Hematopoietic multipotent progenitor cell treated with erythropoietin and hydrocortisone succinate and interleukin-3 and kit ligand, for 6 days (in vitro differentiated cells): ENCODE measurements around the gene TEX35.
A peak's percentile ranks its signal among the peaks of the same experiment; 100 is the strongest.
"Not testable (repeated sequence)": the region's sequence is repeated elsewhere in the genome, so short reads cannot be mapped to it uniquely, and the experiment has no call there.

ENCODE experiments used
- DNase-seq: peaks from one replicate; pipeline ENCODE4 v3.0.0-alpha.2; 2015

TEX35 gene

DNA sequence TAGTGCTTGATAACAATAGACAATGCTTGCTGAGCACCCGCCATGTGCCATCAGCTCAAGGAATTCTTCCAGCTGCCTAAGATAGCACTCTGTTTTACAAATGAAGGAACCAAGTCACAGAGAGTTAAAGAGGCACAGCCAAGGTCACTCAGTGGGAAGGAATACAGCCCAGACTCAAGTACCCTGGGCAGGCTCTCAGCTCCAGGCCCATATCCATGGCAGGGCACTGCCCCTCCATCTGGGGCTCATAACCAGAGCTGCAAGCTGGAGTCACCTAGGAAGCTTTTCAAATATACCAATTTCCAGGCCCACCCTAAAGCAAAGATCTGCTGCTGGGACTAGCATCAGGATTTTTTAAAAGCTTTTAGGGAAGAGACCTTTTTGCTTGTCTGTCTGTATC is 17.8 kb upstream of the TEX35 start:
- no peak for DNase-seq

DNA sequence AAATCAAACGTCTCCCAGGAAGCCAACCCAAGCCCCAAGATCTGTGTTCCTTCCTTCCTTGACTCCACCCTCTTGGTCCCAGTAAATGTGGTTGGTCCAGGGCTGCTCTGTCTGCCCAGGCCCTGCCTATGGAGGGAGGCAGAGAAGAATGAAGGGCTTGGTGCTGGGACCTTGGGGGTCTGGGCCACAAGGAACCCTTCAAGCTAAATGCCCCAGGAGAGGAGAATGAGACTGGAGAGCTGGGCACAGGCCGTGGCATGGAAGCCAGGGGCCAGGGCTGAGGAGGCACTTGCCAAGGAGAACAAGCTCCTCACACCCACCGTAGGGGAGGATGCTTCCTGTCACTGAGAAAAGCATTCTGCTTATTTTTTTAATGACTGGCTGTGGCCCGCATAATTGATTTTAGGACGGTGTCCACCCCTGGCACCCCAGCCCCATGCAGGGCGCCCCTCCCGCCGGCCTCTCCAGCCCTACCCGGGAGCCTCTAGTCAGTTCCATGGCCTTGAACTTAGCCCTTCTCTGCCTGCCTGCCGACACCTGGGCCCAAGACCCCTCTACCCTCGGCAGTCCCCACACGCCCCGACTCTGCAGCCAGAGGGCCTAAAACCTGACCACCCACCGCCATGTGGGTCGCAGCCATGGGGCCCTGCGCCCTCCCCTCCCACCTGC is 17.0 kb upstream of the TEX35 start:
- no peak for DNase-seq

DNA sequence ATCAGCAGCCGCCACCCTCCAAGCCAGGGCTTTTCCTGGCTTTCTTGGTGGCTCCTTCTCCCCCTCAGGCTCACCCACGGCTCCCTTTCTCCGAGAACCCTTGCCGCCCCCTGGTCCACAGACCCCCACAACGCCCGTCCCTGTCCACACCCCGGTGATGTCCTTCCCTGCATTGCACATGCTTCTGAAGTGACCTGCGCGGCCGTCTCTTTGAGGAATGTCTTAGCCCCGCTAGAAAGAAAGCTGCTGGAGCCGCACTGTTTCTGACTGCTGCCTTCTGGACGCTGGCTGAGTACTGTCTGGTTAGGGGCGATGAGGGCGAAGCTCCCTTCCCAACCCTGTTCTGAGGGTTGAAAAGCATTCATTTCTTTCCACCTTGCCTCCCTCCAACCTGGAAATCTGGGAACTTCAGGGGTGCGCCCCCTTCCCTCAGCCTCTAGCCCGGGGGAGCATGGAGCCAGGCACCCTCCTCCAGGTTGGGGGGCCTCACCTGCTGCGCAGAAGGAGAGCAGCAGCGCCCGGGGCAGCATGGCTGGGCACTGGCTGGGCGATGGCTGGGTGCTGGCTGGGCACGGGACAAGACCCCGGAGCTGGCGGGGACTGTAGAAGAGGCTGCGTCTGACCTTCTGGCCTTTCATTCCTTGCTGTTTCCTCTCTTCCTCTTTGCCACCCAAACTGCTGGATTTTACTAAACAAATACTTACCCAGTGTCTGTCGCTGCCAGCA is 16.3 kb upstream of the TEX35 start, which contains the start of gene CLEC20A:
Gene CLEC20A (minus strand): TSS at position 555 of the 726 bp plus-strand sequence. CDS start 25 bp downstream, at position 530.
- no peak for DNase-seq

DNA sequence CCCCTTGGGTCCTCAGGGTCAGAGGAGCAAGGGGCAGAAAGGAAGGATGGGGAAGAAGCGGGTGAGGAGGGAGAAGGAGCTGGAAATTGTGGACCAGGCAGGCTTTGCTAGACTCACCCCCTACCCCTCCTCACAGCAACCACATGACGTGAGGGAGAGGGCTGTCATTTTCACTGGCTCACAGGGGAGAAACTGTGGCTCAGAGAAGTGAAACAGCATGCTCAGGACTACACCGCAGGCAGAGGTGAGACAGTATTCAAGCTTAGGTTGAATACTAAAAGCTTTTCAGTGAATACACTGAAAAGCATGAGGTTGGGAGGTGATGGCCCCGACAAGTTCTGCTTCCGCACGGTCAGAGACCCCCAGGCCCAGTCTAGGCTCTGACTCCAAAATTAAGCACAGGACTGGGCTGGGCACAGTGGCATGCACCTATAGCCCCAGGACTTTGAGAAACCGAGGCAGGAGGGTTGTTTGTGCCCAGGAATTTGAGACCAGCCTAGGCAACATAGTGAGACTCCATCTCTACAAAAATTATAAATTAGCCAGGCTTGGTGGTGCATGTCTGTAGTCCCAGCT is 14.9 kb upstream of the TEX35 start:
- no peak for DNase-seq

DNA sequence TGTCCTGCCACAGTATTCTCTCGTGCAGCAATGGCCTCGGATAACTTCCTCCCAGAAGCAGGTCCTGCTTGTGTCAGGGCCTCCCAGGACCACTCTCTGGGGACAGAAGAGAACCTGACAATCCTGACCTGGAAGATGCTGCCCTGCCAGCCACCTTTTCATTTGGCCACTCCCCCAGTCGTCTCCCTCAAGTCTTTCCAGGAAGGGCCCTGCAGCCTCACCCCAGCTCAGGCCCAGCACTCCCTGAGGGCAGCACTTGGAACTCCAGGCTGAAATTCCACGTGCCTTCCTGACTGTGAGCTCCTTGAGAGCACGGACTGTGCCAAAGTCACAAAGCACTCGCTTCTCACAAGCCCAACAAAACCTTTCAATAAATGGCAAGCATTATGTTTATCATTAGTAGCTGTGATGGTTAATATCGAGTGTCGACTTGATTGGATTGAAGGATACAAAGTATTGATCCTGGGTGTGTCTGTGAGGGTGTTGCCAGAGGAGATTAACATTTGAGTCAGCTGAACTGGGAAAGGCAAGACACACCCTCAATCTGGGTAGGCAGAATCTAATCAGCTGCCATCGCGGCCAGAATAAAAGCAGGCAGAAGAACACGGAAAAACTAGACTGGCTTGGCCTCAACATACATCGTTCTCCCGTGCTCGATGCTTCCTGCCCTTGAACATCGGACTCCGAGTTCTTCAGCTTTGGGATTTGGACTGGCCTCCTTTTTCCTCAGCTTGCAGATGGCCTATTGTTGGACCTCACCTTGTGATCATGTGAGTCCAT is 13.8 kb upstream of the TEX35 start:
- no peak for DNase-seq

DNA sequence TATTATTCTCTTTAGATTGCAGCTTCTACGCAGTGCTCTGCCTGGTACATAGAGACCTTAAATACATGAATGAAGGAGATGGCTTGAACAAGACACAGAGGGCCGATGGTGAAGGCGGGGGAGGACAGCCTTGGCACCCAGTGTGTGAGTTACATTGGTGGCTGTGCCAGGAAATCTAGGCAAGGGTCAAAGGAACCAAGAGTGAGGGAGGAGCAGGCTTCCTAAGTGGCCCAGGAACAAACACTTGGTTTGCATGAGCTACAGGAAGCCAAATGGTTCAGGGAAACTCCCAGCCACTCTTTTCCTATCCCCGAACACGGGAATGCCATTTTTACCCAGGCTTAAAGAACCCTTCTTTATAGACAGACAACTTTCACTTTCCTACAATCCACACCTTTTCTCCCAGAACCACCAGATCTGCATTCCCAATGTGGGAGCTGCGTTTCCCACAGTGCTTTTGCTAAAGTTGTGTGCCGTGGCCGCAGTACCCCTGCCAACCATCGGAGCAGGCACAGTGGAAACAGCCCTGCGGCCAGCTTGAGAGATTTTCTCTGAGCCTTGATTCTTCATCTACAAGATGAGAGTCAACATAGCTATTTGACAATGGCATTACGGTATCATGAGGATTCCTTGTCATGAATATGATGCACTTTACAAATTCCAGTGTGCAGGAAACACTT is 12.7 kb upstream of the TEX35 start:
- DNase-seq = no peak

DNA sequence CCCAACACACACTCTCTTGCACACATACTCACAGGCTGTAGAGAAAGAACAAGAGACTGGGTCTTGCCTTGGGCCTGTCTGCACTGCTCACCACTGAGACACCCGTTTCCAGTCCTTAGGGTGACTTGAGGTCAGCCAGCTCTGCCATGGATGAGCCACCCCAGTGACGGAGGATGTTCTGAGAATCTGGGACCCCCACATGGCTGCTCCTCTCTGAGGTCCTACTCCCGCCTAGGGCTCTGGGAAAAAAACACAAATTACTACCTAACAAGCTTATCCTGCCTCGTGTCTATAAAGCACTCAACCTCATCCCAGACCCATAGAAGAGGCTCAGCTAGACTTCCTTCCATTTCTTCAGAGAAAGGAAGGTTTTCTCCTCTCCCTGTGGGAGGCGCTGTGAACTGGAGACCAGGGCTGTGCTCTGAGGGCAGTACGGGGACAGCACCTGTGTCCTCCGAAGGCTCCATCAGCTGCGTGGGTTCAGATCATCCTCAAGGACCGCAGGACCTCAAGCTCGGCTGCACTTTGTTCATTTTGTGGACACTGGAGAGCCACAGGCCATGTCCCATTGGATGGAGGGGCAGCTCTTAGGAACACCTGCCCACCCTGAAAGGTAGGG is 11.9 kb upstream of the TEX35 start:
- no peak for DNase-seq

DNA sequence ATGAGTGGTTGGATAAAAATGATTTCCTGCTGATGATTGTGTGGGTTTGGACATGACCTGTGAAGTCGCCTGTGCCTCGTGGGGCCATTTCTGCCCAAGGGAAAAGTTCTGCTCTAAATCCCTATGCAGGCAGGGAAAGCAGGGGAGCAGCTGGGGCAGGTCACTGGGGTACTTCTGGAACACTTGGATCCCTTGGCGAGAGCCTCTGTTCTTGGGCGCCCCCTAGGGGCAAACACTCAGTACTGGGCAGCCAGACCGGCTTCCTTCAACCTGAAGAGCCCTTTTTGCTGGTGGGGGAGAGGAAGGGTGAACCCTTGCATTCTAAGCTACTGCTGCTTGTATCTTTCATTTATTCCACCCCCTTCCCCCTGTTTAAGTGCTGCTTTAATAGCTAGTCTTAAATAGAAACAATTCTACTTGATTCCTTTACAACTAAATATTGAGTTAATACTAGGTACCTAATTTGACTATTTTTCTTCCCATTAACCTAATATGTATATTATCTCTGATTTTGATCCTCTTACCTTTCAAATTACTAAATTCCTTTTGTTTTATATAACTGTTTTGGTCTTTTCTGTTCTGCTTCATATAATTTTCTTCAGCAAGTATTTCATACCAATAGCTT is 11.1 kb upstream of the TEX35 start:
- peak; percentile 82 for DNase-seq

DNA sequence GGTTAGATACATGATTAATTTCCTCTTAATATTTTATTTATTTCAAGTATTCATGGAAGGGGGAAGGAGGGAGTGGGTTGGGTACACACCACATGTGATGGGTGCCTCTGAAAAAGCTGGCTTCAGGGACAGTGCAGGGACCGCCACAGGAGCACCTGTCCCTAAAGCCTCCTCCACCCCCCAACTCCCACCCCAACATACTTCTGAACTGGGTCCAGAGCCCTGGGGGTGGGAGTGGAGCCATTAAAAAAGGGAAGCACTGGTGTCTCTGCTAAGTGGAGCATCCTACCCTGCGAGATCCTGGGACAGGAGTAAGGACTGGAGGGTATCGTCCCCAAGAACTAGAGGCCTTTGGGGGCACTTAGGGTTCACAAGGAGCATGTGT is 10.6 kb upstream of the TEX35 start:
- no peak for DNase-seq

DNA sequence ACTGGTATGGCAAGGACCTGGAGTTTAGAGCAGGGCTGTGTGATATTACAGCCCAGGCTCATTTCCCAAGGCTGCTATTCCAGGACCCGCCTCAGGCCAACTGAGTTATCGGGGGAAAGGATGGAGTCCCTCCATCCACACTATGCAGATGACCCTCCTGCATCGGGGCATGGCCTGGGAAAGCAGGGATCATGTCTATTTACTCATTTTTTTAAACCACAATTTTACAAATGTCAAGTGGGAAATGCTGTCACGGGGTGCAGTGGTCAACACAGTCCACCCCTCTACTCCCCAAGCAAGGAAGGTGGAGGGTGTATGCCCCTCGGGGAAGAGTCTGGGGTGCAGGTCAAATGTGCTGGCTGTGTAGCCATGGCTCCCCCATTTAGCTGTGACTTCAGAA is 10.1 kb upstream of the TEX35 start:
- no peak for DNase-seq

DNA sequence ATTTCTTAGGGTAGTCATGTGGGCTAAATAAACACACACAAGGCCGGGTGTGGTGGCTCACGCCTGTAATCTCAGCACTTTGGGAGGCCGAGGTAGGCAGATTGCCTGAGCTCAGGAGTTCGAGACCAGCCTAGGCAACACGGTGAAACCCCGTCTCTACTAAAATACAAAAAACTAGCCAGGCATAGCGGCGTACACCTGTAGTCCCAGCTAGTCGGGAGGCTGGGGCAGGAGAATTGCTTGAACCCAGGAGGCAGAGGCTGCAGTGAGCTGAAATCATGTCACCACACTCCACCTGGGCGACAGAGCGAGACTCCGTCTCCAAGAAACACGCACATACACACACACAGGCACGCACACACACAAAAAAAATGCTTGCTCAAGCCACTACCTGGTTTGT is 9.6 kb upstream of the TEX35 start:
- DNase-seq = not testable (repeated sequence)

DNA sequence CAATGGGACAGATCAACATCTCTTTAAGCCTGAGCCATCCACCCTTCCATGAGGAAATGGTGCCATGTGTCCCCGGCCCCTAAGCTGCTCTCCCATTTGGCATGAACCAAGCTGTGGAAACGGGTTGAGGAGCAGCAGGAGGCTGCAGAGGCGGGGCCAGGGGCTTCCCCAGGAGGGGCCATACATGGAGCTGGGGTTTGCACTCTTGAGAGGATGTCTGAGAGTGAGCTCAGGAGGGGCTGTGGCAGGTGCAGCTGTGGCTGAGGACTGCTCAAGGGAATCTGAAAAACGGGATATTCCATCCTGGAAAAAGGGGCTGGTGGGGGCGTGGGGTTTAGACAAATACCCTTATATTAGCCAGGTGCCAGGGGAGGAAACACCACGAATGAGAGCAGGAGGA is 9.1 kb upstream of the TEX35 start:
- DNase-seq = no peak

DNA sequence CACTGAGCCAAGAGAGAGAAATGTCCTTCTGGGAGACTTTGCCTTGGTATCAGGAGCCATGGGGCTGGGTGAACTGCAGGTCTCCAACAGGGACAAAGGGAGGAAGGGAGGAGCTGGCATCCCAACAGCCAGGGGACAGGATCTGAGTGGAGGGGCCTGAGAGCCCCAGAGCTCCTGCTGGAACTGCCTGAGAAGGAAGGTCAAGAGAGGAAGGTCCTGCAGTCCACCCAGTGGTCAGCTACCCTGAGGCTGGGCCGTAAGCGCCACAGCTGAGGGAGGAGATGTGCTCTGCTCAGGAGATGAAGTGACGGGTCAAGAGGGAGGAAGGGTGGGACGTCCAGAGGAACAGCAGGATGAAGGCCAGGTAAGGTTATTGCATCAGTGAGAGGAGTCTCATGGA is 8.6 kb upstream of the TEX35 start:
- DNase-seq = no peak

DNA sequence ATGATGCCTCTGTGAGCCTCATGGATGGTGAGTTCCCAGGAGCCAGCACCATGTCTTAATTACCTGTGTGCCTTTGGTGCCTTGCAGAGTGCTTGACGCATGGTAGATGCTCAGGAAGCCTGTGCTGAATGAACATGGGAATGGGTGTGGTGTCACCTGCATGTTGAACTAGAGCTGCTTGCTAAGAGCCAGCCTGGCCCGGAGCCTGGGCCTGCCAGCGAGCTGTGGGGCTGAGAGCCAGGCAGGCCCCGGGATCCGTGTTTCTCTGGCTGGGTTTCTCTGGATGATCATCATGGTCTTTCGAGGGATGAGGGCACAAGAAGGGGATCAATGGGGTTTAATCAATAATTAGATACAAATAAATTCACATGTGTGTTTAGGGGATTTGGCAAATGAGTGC is 6.7 kb upstream of the TEX35 start:
- DNase-seq = no peak

DNA sequence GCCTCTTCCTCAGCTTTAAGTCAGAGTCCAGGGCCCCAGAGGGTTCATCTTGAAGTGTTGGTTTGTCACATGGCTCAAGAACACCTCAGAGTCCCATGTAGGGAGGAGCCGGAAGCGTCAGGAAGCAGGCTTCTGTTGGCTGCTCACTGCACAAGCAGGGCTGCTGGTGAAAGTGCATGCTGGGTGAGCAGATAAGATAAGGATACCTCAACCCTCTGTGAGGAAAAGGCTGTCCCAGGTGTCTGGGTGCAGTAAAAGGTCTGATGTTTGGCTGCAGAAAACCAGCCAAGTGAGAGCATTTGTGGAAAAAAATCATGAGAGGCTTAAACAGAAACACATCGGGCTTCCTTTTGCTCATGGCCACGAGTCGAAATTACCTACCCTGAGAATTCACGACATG is 6.2 kb upstream of the TEX35 start:
- peak; percentile 59 for DNase-seq

DNA sequence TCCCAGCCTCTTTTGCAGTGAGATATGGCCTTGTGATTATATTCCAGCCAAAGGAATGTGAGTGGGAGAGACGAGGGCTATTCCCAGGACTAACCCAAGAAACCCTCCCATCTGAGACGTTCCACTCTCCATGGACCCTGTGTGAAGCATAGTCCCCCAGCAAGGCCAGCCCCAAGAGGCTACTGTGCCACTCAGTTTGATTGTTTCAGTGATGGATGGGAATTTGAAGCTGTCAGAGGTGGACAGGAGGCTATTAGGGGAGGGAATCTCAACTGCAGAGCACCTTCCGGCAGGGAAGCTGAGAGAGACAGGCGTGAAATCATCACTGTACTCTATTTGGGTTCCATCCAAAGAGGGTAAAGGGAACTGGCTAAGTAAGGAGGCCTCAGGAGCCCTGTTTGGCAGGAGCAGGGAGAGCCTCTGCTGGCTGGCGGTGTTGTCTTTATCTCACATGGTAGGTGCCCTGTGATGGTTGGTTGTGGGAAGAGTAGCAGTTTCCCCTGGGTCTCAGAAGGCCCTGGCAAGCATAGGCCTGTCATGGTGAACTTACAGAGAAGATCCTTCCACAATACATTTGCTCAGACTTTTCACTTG is 3.4 kb upstream of the TEX35 start:
- DNase-seq = no peak

DNA sequence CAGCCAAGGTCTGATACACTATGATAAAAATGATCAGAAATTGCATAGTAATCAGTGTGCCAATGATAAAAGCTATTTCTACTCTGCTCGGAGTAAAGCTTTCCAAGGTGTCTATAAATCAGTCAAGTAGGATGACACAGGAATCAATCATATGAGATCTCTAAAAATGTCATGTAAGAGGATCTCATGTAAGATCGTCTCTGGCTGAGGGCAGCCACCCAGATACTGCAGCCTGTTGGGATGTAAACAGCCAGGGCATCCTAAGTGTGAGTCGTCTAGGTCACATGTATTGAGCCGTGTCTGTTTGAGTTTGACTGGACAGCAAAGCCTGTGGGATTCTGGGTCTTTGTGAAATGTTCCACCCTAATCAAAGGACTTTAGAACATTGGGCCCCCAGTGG is 2.8 kb upstream of the TEX35 start:
- no peak for DNase-seq

DNA sequence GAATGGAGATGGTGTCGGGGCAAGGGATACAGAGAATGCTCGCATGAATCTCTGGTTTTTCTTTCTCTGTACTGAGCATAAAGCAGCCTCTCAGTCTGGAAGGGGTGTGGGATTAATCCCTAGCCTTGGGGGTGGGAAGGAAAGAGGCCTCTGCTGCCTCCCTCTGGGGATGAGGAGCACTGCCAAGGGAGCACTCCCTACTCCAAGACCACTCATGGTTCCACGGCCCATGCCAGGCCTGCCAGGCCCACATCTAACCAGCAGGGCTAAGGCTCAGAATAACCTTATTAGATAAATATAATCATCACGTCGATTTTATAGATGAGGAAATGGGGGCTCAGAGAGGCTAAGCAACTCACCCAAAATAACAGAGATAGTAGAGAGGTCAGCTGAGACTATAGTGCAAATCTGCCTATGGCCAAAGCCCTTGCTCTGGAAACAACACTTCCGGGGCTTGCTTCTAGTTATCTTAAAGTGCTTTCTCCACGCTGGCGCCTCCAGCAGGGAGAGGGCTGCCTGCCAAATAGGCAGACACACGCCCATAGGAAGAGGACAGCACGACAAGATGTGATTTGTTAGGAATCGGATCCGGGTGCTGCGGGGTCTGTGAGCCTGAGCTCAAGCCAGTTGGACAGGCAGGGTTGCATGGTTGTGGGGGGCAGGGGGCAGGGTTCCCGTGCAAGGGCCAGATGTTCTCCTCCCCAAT is 522 bp downstream of the TEX35 start:
- DNase-seq = no peak

DNA sequence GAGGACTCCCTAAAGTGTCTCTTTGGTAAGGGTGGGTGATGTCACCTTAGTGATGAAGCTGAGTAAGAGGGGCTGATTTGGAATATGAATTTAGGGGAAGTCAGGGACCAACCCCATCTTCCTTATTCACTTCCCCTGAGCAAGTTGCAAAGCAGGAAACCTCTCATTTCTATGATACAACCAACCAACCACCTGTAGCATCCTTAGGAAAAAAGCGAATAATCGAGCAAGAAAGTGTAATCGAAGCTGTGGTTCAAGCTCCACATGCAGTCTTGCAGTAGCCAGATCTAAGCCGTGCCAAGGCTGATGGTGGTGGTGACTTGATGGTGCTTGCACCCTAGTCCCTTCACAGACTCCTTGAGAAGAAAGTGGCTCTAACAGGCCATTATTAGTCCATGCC is 3.2 kb downstream of the TEX35 start:
- DNase-seq = no peak

DNA sequence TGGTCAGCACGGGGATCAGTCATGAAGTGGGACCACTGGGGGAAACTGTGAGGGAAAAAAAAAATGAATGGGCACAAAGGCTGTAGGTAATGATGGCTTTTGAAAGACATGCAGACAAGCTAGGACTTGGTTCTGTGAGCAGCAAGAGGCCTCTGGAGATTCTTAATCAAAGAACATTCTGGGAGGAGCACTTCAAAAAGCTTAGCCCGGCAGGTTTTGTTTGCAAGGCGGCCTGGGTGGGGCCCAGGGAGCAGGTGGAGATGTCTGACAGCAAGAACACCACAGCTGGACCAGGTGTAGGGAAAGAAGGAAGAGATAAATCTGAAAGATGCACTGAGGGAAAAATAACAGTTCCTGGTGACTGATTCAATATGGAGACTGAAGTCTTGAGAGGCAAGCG is 6.0 kb downstream of the TEX35 start:
- no peak for DNase-seq

DNA sequence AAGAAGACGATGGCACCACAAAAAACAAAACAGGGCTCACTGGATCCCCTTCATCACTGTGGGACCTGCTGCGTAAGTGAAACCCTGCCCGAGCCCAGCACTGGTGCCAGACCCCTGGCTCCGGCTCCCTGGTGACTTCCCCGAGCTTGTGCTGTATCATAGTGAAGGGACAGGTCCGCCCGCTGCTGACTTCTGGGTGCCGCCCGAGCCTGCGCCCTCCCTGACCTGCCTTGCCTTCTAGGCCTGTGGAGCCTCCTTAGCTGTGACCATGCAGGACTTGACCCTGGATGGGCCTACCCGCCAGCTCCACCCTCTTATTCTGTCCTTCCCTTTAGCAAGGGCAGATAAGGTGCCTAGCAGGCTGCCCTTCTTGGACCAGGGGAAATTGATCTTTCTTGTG is 7.9 kb downstream of the TEX35 start:
- DNase-seq = no peak
